Fibroblast of the aortic adventitia (primary cell): ENCODE data around the gene KIF26B. TPM values are rescaled to one million over a fixed set of nuclear protein-coding genes. Genes with fewer than 3 reads are reported as not detected.

Experiments used
- DNase-seq: peaks from one replicate; pipeline ENCODE4 v3.0.0-alpha.2; 2010; ENCODE audit warnings: low read depth
- H3K4me3 ChIP-seq: 2 replicates; pipeline ENCODE4 v1.5.1; 2011; ENCODE audit warnings: low read depth, mild to moderate bottlenecking, control low read depth, low read length, moderate library complexity
- CTCF ChIP-seq: IDR thresholded peaks from 2 replicates; pipeline ENCODE4 v1.5.1; 2011; ENCODE audit warnings: mild to moderate bottlenecking, low read length, control low read depth, inconsistent platforms; ENCODE audit not compliant: insufficient read depth
- total RNA-seq: library from RNA; depleted of rRNA; stranded (reverse); fragments of >200 nt; gene quantifications from 2 replicates; pipeline ENCODE4 v1.2.3, GENCODE V29; 2012; ENCODE audit warnings: low replicate concordance

KIF26B gene
- total RNA-seq, 1 donor: 4.6 TPM

DNA sequence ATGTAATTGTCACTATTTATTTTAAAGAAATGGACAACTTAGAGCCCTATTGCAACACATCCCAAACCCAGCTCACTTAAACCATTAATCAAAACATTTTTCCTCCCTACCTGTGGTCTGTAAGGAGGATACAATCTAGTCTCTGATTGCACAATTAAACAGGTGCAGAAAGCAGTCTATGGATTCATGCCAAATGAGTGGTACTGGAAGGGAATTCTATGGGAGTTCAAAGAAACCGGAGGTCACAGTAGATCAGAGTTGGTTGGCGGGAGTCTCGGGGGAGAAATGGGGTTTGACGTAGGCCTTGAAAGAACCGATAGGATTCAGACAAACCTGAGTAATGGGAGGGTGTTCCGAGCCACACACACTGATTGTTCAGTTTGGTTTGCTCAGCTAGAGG lies 314.9 kb downstream of the KIF26B start:
- no peak for TF ChIP-seq CTCF
- H3K4me3 ChIP-seq: no peak overlapping the region
- DNase-seq: no peak

- H3K4me3 ChIP-seq: no peak overlapping the region
- peak; percentile 48 for DNase-seq
- TF ChIP-seq CTCF: no peak
Measured at GRCh38 chr1:245475126-245475525, 320.3 kb downstream of the KIF26B start.

DNA sequence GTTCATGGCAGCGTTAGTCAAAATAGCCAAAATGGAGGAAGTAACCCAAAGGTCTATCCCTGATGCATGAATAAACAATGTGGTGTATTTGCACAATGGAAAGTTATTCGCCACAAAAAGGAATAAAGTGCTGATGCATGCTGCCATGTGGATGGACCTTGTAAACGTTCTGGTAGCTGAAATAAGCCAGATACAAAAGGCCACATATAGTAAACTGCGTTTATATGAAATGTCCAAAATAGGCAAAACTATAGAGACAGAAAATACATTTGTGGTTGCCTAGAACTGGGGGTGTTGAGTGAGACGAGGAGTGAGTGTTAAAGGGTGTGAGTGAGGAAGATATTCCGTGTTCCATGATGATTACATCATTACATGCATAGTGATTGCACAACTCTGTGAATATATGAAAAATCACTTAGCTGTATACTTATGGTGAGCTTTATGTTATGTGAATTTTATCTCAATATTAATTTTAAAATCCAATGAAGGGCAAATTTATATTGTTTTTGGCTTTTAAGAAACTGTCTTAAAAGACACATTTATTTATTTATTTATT lies 321.3 kb downstream of the KIF26B start:
- no peak overlapping the region for H3K4me3 ChIP-seq
- no peak for DNase-seq
- TF ChIP-seq CTCF: no peak

- H3K4me3 ChIP-seq: no peak overlapping the region
- DNase-seq: no peak
- no peak for TF ChIP-seq CTCF
Measured at GRCh38 chr1:245477941-245478340, 323.2 kb downstream of the KIF26B start.

DNA sequence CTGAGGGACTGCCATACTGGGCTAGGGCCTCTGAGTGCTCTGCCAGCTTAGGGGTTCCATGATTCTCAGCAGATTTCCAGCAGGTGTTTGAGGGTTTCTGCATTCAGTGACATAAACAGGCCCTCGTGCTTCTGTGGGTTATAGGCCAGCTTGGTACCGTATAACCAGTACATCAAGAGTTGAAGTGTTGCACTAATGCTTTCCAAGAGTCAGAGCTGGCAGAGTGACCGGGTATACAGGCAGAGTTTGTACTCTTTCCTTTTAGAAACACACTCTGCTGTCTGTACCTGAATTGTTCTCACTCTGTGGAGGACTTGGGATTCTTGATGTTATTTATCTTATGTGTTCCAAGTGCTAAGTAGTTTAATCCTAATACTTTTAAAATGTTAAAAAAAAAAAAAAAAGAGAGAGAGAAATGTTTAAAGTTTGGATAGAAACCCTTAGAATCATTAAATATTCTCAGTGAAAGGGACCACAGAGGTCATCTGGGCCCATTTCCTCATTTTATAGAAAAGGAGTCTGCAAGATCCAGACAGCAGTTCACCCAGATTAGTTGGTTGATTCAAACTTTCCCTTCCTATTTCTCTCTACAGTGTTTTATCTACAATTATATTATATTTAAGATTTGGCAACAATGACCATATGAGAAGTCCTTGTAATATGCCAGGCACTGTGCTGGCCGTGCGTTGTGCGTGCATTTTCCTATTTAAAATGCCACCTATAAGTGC lies 325.8 kb downstream of the KIF26B start:
- no peak for DNase-seq
- H3K4me3 ChIP-seq: no peak overlapping the region
- TF ChIP-seq CTCF: no peak

GRCh38 chr1:245481261-245481660 lies 326.5 kb downstream of the KIF26B start:
- no peak overlapping the region for H3K4me3 ChIP-seq
- TF ChIP-seq CTCF: no peak
- DNase-seq: no peak

GRCh38 chr1:245483247-245483646 lies 328.5 kb downstream of the KIF26B start:
- no peak for TF ChIP-seq CTCF
- no peak overlapping the region for H3K4me3 ChIP-seq
- no peak for DNase-seq
